ENCODE measurements around the gene ULK4. TPM values are rescaled to one million over a fixed set of nuclear protein-coding genes. Genes with fewer than 3 reads are reported as not detected.

ULK4 gene
- total RNA-seq, 2 donors from 2014 or later: 28.7 to 38.4 TPM

- no peaks in the 10 kb centered on the region for H3K36me3 ChIP-seq
- peaks cover 4% of the 10 kb centered on the region for H3K9me3 ChIP-seq
- DNase-seq (ENCODE audit: low spot score): no peak
- no peak for TF ChIP-seq CTCF (IDR thresholded peaks at IDR 0.05)
- no peak overlapping the region for H3K27ac ChIP-seq
- no peak overlapping the region for H3K4me3 ChIP-seq
- no peaks in the 10 kb centered on the region for H3K4me1 ChIP-seq (ENCODE audit: control insufficient read depth in 1 of 2, low read depth in 2 of 2)
- no peak for ATAC-seq (ENCODE audit: insufficient number of reproducible peaks, low FRiP score, low read depth)
- H3K27me3 ChIP-seq (replicated peaks; ENCODE audit: insufficient read depth): no peaks in the 10 kb centered on the region
Measured at GRCh38 chr3:41339758-41340157, 622.1 kb downstream of the ULK4 start.

GRCh38 chr3:41338276-41338675 lies 623.6 kb downstream of the ULK4 start:
- no peaks in the 10 kb centered on the region for H3K27me3 ChIP-seq (replicated peaks; ENCODE audit: insufficient read depth)
- H3K27ac ChIP-seq: no peak overlapping the region
- H3K36me3 ChIP-seq: no peaks in the 10 kb centered on the region
- DNase-seq (ENCODE audit: low spot score) (no peak), ATAC-seq (ENCODE audit: insufficient number of reproducible peaks, low FRiP score, low read depth) (no peak)
- TF ChIP-seq CTCF (IDR thresholded peaks at IDR 0.05): no peak
- no peak overlapping the region for H3K4me3 ChIP-seq
- H3K9me3 ChIP-seq: no peaks in the 10 kb centered on the region
- H3K4me1 ChIP-seq (ENCODE audit: control insufficient read depth in 1 of 2, low read depth in 2 of 2): no peaks in the 10 kb centered on the region

- Histone ChIP-seq H3K4me1 (ENCODE audit: control insufficient read depth in 1 of 2, low read depth in 2 of 2) (no peaks in the 10 kb centered on the region), H3K9me3 (no peaks in the 10 kb centered on the region), H3K27me3 (replicated peaks; ENCODE audit: insufficient read depth) (no peaks in the 10 kb centered on the region), H3K36me3 (no peaks in the 10 kb centered on the region), H3K4me3 (no peak overlapping the region), H3K27ac (no peak overlapping the region)
- TF ChIP-seq CTCF (IDR thresholded peaks at IDR 0.05): no peak
- ATAC-seq (ENCODE audit: insufficient number of reproducible peaks, low FRiP score, low read depth): no peak
- no peak for DNase-seq (ENCODE audit: low spot score)
Measured at GRCh38 chr3:41334426-41334825, 627.5 kb downstream of the ULK4 start.

- ATAC-seq (ENCODE audit: insufficient number of reproducible peaks, low FRiP score, low read depth) (no peak), DNase-seq (ENCODE audit: low spot score) (no peak)
- no peak overlapping the region for H3K27ac ChIP-seq
- H3K36me3 ChIP-seq: no peaks in the 10 kb centered on the region
- H3K4me1 ChIP-seq (ENCODE audit: control insufficient read depth in 1 of 2, low read depth in 2 of 2): no peaks in the 10 kb centered on the region
- no peak overlapping the region for H3K4me3 ChIP-seq
- no peaks in the 10 kb centered on the region for H3K27me3 ChIP-seq (replicated peaks; ENCODE audit: insufficient read depth)
- TF ChIP-seq CTCF (IDR thresholded peaks at IDR 0.05): no peak
- H3K9me3 ChIP-seq: no peaks in the 10 kb centered on the region
Measured at GRCh38 chr3:41331041-41331440, 630.9 kb downstream of the ULK4 start.

- H3K27ac ChIP-seq: no peak overlapping the region
- DNase-seq (ENCODE audit: low spot score): no peak
- H3K27me3 ChIP-seq (replicated peaks; ENCODE audit: insufficient read depth): no peaks in the 10 kb centered on the region
- H3K4me3 ChIP-seq: no peak overlapping the region
- TF ChIP-seq CTCF (IDR thresholded peaks at IDR 0.05): no peak
- H3K9me3 ChIP-seq: no peaks in the 10 kb centered on the region
- H3K4me1 ChIP-seq (ENCODE audit: control insufficient read depth in 1 of 2, low read depth in 2 of 2): no peaks in the 10 kb centered on the region
- no peak for ATAC-seq (ENCODE audit: insufficient number of reproducible peaks, low FRiP score, low read depth)
- no peaks in the 10 kb centered on the region for H3K36me3 ChIP-seq
Measured at GRCh38 chr3:41330465-41330864, 631.4 kb downstream of the ULK4 start.
